Pulmonary artery endothelial cell (primary cell): ENCODE results near the gene SHISAL1. TPM values are rescaled to one million over a fixed set of nuclear protein-coding genes. Genes with fewer than 3 reads are reported as not detected.

Source experiments
- DNase-seq: peaks from one replicate; pipeline ENCODE4 v3.0.0-alpha.2; 2011; ENCODE audit warnings: low read depth, low spot score
- total RNA-seq: library from RNA; depleted of rRNA; stranded (reverse); fragments of >200 nt; gene quantifications from 2 replicates; pipeline ENCODE4 v1.2.3, GENCODE V29; 2014

The SHISAL1 gene
- total RNA-seq, 1 donor from 2014 or later: under 0.01 TPM

DNA sequence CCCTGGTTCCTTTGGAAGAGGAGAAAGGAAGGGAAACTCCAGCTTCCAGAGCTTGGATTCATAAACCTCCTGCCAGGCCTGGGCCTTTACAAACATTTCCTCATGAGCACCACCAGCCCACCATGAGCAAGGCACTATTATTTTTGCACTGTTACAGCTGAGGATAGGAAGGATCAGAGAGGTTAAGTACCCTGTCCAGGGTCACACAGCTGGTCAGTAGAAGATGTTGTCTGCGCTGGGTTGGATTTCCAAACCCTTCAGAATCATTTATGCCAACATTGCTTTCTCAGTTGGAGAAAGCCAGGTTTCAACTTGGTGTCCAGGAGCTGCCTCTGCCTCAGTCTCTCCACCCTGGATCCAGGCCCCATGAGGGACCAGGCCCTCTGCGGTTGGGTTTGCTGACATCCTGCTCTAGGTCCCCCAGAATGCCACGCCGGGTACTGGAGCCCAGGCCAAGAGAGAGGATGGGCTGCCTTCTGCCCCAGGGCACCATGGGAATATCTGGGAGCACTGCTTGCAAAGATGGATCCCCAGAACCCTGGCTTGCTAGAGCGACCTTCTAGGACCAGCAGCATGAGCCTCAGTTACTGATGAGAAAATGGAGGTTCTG is 29.7 kb upstream of the SHISAL1 start:
- no peak for DNase-seq

DNA sequence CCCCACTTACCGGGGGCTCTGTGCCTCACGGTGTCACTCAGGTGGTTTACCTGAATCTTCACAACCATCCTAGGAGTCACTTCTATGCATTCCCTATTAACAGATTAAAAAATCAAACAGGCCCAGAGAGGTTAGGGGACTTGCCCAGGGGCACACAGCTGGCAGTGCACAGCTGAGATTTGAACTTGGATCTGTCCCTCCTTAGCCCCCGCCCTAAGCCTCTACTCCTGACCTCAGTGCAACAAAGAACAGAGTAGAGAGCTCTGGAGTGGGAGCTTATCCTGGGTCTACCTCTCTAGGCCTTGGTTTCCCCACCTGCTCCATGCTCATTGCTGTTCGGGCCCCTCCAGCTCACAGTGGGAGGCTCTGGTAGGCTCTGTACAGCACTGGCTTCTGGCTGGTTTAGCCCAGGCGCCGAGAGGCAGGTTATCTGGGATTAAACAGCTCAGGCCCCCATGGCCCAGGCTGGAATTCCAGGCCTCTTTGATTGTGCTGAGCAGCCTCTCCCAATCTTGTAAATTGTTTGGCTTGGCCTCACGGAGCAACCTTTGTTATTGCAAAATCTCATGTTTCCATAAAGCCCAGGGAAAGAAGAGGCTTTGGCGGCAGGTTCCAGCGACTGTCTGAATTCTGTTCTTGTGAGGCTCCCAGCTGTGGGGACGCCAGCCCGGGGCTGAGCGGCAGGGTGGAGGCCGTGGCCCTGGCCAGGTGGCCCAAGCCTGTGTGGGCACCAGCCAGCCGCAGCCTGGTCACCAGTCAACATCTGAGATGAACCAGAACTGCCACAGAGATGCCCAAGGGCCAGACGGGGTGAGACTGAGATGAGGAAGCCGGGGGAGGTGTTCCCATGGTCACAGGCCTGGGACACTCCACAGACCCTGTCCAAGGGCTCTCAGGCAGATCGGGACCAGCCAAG is 28.9 kb upstream of the SHISAL1 start:
- no peak for DNase-seq

DNA sequence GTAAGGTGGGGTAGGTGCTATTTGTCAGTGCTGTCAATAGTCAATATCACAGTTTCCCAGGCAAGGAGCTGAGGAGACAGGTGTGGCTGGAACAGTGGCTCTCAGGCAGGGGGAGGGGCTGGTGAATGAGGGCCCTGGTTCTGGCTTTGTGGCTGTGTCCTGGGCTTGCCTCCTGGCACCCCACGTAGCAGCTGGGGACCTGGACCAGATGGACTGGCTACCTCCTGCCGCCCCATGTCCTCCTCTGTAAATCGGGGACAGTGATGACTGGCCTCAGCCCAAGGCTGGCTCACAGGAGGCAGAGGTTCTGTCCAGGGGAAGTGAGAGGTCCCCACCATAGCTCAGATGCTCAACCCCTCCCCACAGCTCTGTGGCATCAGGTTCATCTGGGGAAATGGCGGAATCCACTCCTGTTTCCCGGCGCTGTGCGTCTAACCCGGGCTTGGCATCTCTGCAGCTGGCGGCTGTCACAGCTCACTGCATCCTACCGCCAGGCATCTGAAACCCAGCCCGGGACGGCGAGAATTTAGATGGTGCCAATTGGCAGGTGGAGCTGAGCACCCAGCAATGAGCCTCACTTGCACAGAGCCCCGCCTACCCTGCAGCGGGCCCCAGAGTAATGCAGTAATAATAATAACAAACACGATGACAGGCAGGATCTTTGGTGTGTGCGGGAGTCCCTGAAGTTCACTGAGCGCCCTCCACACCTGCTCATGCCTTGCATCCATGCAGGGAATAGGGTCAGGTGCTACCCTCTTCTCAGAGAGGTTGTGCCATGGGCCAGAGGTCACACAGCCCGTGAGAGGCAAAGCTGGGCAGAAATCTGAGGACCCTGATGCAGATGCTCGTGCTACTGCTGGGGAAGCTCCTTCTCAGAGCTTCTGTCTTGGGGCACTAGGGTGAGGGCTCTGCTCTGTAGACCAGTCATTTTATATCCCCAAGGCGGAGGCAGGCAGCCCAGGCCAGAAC is 27.8 kb upstream of the SHISAL1 start:
- DNase-seq: no peak

DNA sequence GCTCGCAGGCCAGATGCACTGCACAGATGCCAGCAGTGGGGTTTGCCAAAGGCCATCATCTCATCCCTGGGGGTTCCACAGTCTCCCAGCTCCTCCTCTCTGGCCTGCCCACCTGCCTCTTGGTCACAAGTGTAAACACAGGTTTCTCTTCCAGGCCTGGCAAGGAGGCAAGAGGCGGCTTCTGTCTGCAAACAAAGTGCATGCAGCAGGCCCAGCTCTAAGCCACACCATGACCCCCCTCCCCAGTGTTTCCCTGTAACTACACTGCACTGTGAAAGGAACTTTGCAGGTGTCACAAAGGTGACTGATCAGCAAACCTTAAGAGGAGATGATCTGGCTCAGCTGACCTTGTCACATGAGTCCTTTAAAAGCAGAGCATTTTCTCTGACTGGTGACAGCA is 26.2 kb upstream of the SHISAL1 start:
- DNase-seq: no peak

DNA sequence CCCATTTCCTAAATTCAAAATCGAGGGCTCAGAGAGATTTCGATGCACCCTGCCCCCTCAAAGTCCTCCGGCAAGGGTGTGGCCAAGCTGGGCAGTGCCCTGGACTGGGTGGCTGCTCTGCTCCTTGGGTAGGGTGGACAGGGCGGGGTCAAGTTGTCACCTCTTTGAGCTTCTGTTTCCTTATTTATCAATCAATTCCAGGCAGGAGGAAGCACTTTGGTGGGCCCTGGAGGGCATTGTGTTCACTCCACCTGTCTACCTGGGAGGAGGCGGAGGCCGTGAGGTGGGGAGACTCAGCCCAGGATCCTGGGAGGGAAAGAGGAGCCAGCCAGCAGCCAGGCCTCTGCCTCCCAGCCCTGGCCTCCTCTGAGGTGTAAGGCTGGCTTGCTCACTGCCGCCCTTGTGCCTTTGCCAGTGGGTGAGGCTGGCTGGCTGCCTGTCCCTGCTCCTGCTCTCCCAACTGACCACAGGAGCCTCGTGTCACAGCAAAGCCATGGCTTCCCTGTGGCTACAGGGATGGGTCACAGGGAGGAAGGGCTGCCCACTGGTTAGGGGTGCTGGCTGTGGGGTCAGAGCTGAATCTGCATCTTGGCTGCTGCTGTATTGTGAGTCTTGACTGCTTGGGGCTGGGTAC is 25.5 kb upstream of the SHISAL1 start:
- DNase-seq: no peak

DNA sequence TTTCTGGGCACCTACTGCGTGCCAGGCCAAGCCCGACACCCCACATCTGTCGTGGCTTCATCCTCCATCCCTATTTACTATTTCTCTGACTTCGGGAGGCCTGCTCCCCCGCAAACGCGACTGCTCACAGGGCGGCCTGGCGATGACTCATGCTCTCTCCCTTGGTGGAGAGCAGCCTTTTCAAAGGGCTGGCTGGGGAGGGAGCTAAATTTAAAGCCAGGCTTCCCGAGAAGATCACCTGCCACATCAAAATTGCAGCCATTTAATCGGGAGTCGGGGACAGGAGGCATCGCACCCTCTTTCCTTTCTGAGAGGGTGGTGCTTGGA is 24.9 kb upstream of the SHISAL1 start:
- DNase-seq: no peak

DNA sequence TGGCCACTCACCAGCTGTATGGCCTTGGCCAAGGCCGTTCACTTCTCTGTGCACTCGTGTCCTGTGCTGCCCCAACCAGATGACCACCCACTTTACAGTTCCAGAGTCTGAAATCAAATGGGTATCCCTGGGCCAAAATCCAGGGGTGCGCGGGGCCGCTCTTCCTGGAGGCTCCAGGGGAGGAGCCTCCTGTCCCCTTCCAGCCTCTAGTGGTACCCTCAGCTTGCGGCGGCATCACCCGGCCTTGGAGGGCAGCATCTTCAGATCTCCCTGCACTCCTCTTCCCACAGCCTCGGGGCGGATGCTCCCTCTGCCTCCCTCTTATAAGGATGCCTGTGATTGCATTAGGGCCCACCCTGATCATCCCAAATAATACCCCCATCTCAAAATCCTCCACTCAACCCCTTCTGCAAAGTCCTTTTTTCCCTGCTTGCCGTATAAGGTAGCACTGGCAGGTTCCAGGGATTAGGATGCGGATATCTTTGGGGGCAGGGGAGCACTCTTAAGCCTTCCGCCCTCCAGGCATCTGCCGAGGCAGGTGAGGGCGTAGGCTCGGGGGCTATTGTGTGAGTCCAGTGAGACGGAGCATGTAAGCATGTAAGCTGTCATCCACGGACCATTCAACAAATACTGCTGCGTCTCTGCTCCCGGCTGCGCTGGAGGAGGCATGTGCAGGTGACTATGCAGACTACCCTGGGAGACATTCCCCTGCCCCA is 24.4 kb upstream of the SHISAL1 start:
- no peak for DNase-seq

DNA sequence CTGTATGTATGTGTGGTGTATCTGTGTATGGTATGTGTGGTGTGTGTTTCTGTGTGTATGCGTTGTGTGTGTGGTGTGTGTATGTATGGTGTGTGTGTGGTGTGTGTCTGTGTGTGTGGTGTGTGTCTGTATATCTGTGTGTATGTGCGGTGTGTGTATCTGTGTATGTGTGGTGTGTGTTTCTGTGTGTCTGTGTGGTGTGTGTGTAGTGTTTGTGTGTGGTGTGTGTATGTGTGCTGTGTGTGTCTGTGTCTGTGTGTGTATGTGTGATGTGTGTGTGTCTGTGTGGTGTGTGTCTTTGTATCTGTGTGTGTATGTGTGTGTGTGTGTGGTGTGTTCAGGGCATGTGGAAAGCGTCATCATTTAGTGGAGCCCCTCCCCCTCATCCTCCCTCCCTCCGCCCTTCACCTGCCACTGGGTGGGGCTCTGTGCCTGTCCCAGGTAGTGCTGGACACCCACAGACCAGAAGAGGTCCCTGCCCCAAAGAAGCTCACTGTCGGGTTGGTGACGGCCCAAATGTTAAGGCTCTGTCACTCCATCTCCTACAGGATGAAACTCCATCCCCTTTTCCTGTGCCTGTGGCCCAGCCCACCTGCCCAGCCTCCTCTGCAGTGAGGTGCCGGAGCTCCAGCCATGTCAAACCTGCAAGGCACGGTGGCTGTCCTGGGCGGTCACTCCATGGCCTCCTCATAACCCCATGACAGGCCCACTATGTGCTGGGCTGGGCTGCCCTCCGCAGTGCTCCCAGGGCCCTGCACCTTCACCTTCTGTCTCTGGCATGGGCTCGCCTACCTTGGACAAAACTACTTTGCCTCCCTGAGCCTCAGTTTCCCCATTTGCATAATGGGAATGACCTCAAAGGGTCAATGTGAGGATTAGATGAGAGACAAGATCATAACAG is 23.4 kb upstream of the SHISAL1 start:
- DNase-seq: no peak

DNA sequence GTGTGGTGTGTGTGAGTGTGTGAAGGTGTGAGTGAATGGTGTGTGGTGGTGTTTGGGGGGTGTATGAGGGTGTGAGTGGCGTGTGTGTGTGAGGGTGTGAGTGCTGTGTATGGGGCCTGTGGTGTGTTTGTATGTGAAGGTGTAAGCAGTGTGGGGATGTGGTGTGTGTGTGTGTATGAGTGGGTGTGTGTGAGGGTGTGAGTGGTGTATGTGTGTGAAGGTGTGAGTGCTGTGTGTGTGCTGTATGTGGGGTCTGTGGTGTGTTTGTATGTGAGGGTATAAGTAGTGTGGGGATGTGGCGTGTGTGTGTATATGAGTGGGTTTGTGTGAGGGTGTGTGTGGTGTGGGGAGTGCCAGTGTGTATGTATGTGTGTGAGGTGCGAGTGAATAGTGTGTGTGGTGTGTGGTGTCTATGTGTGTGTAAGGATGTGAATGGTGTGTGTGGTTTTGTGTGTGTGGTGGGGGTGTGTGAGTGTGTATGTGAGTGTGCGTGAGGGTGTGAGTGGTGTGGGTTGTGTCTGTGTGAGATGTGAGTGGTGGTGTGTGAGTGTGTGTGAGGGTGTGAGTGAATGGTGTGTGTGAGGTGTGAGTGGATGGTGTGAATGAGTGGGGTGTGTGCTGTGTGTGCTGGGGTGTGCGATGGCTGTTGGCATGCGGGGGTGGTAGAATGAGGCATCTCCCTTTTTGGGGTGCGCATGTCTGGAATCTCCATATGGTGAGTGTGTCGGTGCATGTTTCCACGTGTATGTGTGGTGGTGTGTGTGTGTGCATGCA is 22.5 kb upstream of the SHISAL1 start:
- no peak for DNase-seq

DNA sequence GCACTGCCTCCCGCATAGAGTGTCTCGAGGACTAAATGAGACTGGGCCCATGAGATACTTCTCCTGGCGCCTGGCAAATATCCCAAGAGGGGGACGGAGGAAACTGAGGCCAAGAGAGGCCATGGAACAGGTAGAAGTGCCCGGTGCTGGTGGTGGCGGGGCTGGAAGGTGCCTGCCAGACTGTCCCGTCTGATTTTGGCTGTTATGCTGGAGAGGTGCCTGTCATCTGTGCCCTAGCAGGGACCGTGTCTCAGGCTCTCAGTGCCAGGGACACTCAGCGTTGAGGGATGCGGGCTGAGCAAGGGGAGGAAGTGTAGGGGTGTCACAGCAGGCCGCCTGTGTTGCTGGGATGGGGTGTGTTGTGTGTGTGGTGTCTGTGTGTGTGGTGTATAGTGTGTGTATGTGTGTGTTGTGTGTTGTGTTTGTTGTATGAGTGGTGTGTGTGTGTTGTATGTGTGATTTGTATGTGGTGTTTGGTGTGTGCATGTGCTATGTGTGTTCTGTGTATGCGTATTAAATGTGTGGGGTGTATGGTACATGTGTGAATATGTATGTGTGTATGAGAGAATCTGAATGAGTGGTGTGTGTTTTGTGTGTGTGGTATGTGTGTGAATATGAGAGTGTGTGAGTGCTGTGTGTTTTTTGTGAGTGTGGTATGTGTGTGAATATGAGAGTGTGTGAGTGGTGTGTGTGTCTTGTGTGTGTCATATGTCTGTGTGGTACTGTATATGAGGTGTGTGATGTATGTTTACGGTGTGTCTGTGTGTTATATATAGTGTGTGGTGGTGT is 21.3 kb upstream of the SHISAL1 start:
- DNase-seq: no peak

DNA sequence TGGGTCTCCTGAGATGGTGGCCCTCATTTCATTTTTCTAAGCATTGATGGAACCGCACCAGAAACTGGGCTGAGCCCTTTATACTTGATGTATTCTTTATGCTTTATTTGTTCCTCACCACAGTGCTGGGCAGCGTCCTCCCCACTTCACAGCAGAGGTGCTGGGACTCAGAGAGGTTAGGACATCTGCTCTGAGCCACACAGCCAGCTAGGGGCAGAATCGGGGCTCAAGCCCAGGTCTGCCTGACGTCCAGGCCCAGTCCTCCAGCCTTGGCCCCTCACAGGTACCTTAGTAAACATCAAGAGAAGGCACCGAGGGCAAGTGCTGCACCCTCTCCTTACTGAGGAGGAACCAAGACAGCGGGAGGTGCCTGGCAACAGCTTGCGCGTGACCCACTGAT is 20.2 kb upstream of the SHISAL1 start:
- no peak for DNase-seq

DNA sequence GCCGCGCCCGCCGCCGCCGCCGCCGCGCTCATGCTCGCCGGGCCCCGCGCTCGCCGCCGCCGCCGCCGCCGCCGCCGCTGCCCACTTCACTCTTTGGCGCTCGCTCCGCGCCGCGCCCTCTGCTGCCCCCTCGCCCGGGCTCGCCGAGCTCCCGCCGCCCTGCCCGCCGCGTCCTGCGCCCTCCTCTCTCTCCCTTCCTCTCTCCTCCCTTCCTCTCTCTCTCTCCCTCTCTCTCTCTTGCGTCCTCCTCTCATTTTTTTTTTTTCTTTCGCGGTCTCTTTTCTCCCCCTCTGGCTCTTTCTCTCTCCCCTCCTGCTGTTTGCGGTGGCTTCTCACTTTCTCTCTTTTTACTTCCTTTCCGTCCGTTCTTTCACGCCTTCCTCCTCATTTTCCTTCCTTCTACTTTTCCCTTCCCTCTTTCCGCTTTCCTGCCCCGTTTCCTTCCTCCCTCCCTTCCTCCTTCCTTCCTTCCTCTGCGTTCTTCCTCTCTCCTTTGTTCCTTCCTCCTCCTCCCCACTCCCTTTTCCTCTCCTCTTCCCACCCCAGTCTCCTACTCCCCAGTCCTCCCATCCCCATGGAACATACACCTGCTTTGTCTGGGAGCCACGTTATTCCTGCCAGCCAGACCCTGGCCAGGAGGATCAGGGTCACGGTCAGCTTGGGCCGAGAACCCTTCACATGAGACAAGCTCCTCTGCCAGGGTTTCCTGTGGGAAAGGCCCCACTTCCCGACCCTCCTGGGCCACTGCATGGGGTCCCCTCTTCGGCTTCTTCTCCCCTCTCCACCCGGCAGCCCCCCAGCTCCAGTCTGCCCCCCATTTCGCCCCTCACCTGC is 19.3 kb upstream of the SHISAL1 start:
- no peak for DNase-seq

DNA sequence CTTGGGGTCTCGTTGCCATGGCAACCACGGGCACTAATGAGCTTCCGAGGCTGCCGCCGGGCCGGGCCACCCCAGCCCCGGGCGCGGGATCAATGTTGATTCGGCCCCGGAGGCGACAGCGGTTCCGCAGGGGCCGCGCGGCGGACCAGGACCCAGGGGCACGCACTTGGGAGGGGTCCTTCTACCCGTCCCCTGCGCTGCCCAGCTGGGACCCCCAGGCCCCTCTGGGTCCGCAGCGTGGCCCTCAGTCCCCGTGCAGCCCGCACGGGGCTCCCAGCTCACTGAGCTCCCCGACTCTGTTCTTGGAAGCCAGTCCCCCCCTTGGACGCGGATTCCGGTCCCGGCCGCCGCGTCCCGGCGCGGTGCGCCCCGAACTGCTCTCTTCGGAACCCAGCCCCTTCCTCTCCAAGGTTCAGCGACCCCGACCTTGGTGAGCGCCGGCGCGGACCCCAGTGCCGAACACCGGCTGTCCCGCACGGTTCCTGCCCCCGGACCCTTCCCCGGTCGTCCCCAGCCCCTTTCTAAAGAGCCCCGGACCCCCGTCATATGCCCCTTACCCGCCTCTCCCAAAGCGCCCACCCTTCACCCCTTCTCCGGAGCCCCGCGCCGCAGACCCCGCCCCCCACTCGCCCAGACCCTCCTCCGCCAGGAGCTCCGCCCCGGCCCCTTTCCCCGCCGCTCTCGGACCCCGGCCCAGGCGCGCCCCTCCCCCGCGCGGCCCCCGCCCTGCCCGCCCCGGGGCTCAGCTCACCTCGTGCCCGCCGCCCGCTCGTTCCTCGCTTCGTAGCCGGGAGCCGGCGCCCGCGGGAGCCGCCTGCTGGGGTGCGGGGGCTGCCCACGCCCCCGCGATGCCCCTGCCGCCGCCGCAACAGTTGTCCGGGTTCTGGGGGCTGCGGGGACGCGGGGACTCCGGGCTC is 18.3 kb upstream of the SHISAL1 start:
- no peak for DNase-seq

DNA sequence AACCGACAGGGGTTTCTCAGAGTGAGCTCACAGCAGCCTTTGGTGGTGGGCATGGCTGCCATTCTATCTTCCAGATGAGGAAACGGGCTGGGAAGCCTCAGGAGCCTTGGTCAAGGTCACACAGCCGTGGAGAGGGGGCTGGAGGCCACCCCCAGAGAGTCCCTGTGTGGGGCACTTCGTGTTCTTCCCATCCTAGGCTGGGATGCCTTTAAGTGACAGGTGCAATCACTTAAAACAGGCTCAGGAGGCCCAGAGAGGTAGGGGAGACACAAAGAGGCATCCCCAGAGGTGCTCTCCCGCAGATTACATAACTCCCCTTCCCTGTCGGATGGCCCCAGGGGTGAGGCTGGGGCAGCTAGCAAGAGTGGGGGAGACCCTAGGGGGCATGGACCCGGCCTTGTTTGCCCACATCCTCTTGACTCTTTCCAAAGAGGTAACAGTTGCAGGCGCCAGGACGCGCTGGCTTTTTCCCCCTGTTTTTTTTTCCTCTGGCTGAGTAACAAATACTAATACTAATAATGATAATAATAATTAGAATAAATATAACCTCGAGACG is 17.5 kb upstream of the SHISAL1 start:
- DNase-seq: no peak

DNA sequence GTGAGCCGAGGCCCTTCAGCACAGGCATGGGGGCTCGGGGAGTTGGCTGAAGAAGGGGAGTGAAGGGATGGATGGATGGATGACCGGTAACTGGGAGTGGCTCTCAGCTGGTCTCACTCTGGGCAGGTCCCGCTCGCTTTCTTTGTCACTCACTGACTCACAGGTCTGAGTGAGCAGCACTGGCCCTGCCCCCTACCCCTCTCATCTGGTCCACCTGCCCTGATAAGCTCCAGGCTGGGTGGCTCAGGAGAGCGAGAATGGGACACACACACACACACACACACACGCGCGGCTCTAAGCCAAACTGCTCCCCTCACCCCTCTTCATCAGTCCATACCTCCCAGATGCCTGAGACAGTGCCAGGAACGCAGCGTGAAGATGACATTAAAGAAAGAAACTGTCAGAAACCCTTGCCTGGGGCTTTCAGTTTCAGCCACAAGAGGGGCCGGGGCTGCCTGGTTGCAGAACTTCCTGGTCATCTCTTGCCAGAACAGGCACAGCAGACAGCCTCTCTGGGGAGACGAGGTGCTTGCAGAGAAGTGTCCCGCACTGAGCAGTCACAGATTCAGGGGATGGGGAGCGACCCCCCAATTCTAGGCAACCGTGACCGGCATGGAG is 16.5 kb upstream of the SHISAL1 start:
- no peak for DNase-seq
